Activated CD4-positive, alpha-beta memory T cell treated with anti-CD3 and anti-CD28 coated beads for 36 hours (primary cell): Measurements from ENCODE around the gene NDUFAF3. TPM values are rescaled to one million over a fixed set of nuclear protein-coding genes. Genes with fewer than 3 reads are reported as not detected.
"Not testable (repeated sequence)": the region's sequence is repeated elsewhere in the genome, so short reads cannot be mapped to it uniquely, and the experiment has no call there.

ENCODE experiments used
- CTCF ChIA-PET: fragments of 350-600 bp; sonication (Branson Sonifier 250); formaldehyde crosslinking; loops from one replicate; lab custom pipeline; 2021; ENCODE audit warnings: antibody characterized with exemption, inconsistent platforms; lab: Charles Lee
- POLR2A ChIA-PET: fragments of 350-600 bp; sonication (Branson Sonifier 250); formaldehyde crosslinking; loops from one replicate; lab custom pipeline; 2021; ENCODE audit warnings: antibody characterized with exemption; lab: Charles Lee
- DNase-seq: peaks from one replicate; pipeline ENCODE4 v3.0.0-alpha.2; 2020
- H3K27ac Mint-ChIP-seq: one replicate; pipeline ENCODE4 v1.8.0; 2021; ENCODE audit warnings: mixed read lengths
- H3K27me3 Mint-ChIP-seq: one replicate; pipeline ENCODE4 v1.8.0; 2021; ENCODE audit warnings: mixed read lengths
- H3K36me3 Mint-ChIP-seq: one replicate; pipeline ENCODE4 v1.8.0; 2021; ENCODE audit warnings: mixed read lengths
- H3K4me1 Mint-ChIP-seq: one replicate; pipeline ENCODE4 v1.8.0; 2021; ENCODE audit warnings: low read depth, mixed read lengths
- H3K4me3 Mint-ChIP-seq: one replicate; pipeline ENCODE4 v1.8.0; 2021; ENCODE audit warnings: mild to moderate bottlenecking, mixed read lengths
- H3K9me3 Mint-ChIP-seq: one replicate; pipeline ENCODE4 v1.8.0; 2021; ENCODE audit warnings: mixed read lengths
- intact Hi-C: fragments of 100-400 bp; cut with micrococcal nuclease; formaldehyde crosslinking; loops from one replicate; pipeline ENCODE4 v1.15.1; 2023
- total RNA-seq, 2 experiments: library from RNA; stranded (reverse); gene quantifications; one replicate each; pipeline ENCODE4 v1.2.3, GENCODE V29; 2021

The NDUFAF3 gene
- total RNA-seq, 2 experiments from 2014 or later: 101 to 106 TPM

DNA sequence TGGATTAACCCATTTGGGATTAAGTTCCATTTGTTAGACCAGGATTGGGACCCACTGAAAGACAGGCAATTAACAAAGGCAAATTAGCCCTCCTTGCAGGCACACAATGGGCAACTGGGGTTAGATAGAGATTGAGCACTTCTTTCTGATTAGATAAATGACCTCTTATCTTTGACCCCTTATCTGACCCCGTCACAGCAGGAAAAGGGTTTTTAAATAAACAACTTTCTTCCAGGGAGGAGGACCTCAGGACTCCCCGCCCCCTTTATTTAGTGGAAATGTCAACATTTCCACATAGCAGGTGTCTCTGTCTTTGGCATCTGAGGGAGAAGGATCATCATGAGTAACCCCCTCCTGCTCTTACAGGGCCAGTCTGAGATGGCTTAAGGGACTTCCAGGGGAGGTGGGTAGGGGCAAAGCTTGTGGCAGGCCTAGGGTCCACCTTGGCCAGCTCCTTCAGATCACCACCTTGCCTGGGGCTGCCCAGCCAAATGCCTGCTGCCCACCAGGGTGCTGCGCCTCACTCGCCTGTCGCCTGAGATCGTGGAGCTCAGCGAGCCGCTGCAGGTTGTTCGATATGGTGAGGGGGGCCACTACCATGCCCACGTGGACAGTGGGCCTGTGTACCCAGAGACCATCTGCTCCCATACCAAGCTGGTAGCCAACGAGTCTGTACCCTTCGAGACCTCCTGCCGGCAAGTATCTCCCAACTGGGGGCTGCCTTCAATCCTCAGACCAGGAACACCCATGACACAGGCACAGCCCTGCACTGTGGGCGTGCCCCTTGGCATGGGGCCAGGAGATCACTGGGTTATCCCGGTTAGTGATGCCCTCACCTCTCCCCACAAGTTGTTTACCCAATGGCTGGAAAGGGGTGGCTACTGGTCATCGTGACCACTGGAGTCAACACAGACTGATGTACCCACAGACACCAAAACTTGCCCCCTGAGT lies 17.3 kb upstream of the NDUFAF3 start:
- Mint-ChIP-seq H3K4me3 (no peak overlapping the region), H3K27ac (no peak overlapping the region), H3K27me3 (no peaks in the 10 kb centered on the region), H3K36me3 (peaks cover 13% of the 10 kb centered on the region), H3K9me3 (no peaks in the 10 kb centered on the region), H3K4me1 (peaks cover 21% of the 10 kb centered on the region)
- no peak for DNase-seq
- intact Hi-C loops: loop anchor here (5.0 kb wide), 1 partner anchor 87 kb away; the partner anchor contains the start of gene ARIH2
- CTCF ChIA-PET: interaction anchor here (0.6 kb wide), 1 partner anchor 81 kb away, joined by 3 read pairs; no protein-coding TSS in a partner anchor
- POLR2A ChIA-PET: no interaction called here

DNA sequence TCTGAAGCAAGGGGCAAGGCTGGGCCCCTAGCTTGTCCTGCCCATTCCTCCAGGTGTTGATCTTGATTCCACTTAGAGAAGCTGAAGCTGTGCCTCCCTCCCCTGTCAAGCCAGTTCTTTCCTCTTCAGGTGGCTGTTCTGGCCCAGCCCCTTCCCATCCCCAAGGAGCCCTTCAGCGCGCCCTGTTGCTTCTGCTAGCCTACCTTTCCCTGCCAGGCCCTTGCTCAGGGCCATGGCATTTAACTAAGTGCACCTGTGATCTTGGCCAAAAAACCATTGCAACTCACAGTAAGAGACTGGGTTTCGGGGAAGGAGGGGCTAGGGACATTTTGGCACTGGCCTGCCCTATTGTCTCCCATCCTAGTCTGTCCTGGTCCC lies 16.6 kb upstream of the NDUFAF3 start:
- no peak overlapping the region for H3K27ac Mint-ChIP-seq
- no peaks in the 10 kb centered on the region for H3K9me3 Mint-ChIP-seq
- ChIA-PET CTCF (interaction anchor here (0.6 to 4.3 kb wide), 3 partner anchors 14 to 82 kb away, joined by 3 to 65 read pairs (median 3); partner anchors contain the start of gene NDUFAF3), POLR2A (no interaction called here)
- peaks cover 21% of the 10 kb centered on the region for H3K4me1 Mint-ChIP-seq
- no peak for DNase-seq
- intact Hi-C loops: loop anchor here (5.0 kb wide), 1 partner anchor 88 kb away; the partner anchor contains the start of gene ARIH2
- no peaks in the 10 kb centered on the region for H3K27me3 Mint-ChIP-seq
- peaks cover 13% of the 10 kb centered on the region for H3K36me3 Mint-ChIP-seq
- no peak overlapping the region for H3K4me3 Mint-ChIP-seq

DNA sequence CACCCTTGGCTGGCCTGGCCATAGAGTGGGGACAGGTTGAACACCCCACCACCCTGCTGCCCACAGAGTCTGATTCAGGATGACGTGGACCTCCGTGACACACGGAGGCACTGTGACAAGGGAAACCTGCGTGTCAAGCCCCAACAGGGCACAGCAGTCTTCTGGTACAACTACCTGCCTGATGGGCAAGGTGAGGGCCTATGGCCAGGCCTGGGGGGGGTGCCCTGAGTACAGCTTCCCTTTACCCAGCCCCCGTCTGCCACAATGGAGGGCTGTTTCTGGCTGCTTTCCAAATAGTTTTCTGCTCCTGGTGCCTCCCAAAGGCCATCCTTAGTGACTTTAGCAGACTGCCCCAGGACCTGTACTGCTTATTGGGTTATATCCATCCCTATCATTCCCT lies 15.9 kb upstream of the NDUFAF3 start:
- Mint-ChIP-seq H3K4me3 (peak overlapping the region; percentile 95), H3K27ac (no peak overlapping the region), H3K9me3 (no peaks in the 10 kb centered on the region), H3K4me1 (peaks cover 21% of the 10 kb centered on the region), H3K27me3 (no peaks in the 10 kb centered on the region), H3K36me3 (peaks cover 13% of the 10 kb centered on the region)
- ChIA-PET POLR2A (interaction anchor here (2.4 to 7.8 kb wide), 3 partner anchors 14 to 23 kb away, joined by 20 to 135 read pairs (median 46); partner anchors contain the start of genes DALRD3, IMPDH2, NDUFAF3 and P4HTM), CTCF (interaction anchor here (0.7 to 4.7 kb wide), 4 partner anchors 15 to 19 kb away, joined by 3 to 65 read pairs (median 23); partner anchors contain the start of gene NDUFAF3)
- intact Hi-C loops: loop anchor here (2.0 to 5.0 kb wide), 2 partner anchors 89 to 449 kb away; partner anchors contain the start of genes ARIH2 and PFKFB4
- no peak for DNase-seq

DNA sequence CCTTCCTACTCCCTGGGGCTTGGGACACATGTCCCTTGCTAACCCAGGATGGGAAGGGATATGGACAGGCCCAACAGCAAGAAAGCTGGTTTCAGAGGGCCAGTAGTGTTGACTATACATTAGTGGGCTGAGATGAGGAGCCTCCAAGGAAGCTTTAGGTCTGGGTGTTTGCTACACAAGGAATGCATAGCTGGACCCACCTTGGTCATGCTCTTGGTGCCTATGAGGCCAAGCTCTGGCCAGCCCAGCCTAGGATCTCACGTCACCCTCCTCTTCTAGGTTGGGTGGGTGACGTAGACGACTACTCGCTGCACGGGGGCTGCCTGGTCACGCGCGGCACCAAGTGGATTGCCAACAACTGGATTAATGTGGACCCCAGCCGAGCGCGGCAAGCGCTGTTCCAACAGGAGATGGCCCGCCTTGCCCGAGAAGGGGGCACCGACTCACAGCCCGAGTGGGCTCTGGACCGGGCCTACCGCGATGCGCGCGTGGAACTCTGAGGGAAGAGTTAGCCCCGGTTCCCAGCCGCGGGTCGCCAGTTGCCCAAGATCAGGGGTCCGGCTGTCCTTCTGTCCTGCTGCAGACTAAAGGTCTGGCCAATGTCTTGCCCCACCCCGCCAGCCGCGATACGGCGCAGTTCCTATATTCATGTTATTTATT lies 15.4 kb upstream of the NDUFAF3 start:
- DNase-seq: peak; percentile 28
- no peaks in the 10 kb centered on the region for H3K27me3 Mint-ChIP-seq
- intact Hi-C loops: loop anchor here (1.0 to 5.0 kb wide), 5 partner anchors 15 to 450 kb away; partner anchors contain the start of genes ARIH2 and PFKFB4
- POLR2A ChIA-PET: interaction anchor here (0.6 to 7.8 kb wide), 10 partner anchors 11 to 342 kb away, joined by 3 to 135 read pairs (median 10); partner anchors contain the start of genes ARIH2, DALRD3, IMPDH2 and NDUFAF3
- peak overlapping the region; percentile 95 for H3K4me3 Mint-ChIP-seq
- peaks cover 15% of the 10 kb centered on the region for H3K36me3 Mint-ChIP-seq
- peaks cover 21% of the 10 kb centered on the region for H3K4me1 Mint-ChIP-seq
- H3K27ac Mint-ChIP-seq: peak overlapping the region; percentile 98
- no peaks in the 10 kb centered on the region for H3K9me3 Mint-ChIP-seq
- CTCF ChIA-PET: interaction anchor here (0.6 to 4.7 kb wide), 17 partner anchors 10 to 1144 kb away, joined by 3 to 65 read pairs (median 4); partner anchors contain the start of genes DALRD3, NDUFAF3, P4HTM and QRICH1

DNA sequence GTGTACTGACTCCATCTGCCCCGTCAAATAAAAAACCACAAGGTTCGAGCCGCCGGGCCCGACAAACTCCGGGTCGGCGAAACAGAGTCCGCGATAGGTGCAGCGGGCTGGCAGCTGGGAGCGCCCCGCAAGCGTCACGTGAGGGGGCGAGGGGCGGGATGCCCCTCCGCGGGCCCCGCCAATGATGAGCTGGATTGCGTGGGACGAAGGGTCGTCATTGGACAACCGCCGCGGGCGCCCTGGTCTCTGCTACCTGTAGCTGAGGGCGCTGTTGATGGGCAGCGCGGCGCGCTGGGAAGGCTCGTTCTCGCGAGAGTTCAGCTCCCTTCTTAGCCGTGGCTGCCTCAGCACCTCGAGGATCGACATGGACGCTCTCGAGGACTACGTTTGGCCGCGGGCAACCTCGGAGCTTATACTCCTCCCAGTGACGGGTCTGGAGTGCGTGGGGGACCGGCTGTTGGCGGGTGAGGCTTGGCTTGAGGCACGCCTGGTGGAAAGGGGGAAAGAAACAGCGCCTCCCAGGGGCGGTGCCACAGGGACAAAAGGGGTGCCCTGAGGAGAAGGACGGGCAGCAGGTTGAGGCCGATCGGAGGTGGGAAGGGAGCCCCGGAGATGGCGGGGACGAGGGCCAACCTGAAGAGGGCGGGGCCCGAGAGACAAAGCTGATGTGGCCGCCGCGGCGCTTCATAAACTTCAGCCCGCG lies 14.7 kb upstream of the NDUFAF3 start, which contains the start of gene WDR6:
Gene WDR6, plus strand, starts transcription at position 324 of the 703 bp plus-strand sequence. Its CDS starts 41 bp downstream, at position 365.
- CTCF ChIA-PET: interaction anchor here (0.6 to 4.7 kb wide), 18 partner anchors 10 to 1145 kb away, joined by 3 to 65 read pairs (median 4); partner anchors contain the start of genes DALRD3, NDUFAF3, P4HTM and QRICH1
- Mint-ChIP-seq H3K9me3 (no peaks in the 10 kb centered on the region), H3K36me3 (peaks cover 21% of the 10 kb centered on the region), H3K27me3 (no peaks in the 10 kb centered on the region), H3K4me1 (peaks cover 21% of the 10 kb centered on the region), H3K27ac (peak within 1 kb of the TSS; percentile 98), H3K4me3 (peak within 1 kb of the TSS; percentile 95)
- DNase-seq: peak; percentile 99
- POLR2A ChIA-PET: interaction anchor here (0.5 to 7.8 kb wide), 13 partner anchors 12 to 462 kb away, joined by 3 to 135 read pairs (median 4); partner anchors contain the start of genes ARIH2, DALRD3, IMPDH2 and NDUFAF3
- intact Hi-C loops: loop anchor here (1.0 to 5.0 kb wide), 5 partner anchors 14 to 450 kb away; partner anchors contain the start of genes ARIH2 and PFKFB4

- DNase-seq: peak; percentile 92
- Mint-ChIP-seq H3K27me3 (no peaks in the 10 kb centered on the region), H3K4me1 (peaks cover 21% of the 10 kb centered on the region), H3K4me3 (peak overlapping the region; percentile 95), H3K27ac (peak overlapping the region; percentile 98), H3K9me3 (no peaks in the 10 kb centered on the region), H3K36me3 (peaks cover 22% of the 10 kb centered on the region)
- ChIA-PET CTCF (interaction anchor here (0.6 to 4.7 kb wide), 12 partner anchors 9 to 398 kb away, joined by 3 to 65 read pairs (median 11); partner anchors contain the start of genes DALRD3, NDUFAF3, P4HTM and QRICH1), POLR2A (interaction anchor here (1.0 to 7.8 kb wide), 9 partner anchors 12 to 404 kb away, joined by 3 to 135 read pairs (median 13); partner anchors contain the start of genes ARIH2, DALRD3, IMPDH2 and NDUFAF3)
- intact Hi-C loops: loop anchor here (1.0 to 5.0 kb wide), 5 partner anchors 13 to 451 kb away; partner anchors contain the start of genes ARIH2 and PFKFB4
Measured at GRCh38 chr3:49007771-49008528, 14.0 kb upstream of the NDUFAF3 start.

DNA sequence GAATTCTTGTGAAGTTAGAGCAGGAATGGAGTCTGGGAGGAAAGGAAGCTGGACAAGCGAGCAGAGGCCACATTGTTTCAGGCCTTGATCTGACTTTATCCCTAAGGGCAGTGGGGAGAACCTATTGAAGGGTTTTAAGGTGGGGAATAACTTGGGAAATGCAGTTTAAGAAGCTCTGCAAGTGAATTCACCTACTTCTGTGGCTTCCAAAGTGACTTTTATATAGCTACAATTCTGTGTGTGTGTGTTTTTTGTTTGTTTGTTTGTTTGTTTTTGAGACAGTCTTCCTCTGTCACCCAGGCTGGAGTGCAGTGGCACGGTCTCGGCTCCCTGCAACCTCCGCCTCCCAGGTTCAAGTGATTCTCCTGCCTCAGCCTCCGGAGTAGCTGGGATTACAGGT lies 13.3 kb upstream of the NDUFAF3 start:
- peaks cover 24% of the 10 kb centered on the region for H3K4me1 Mint-ChIP-seq
- ChIA-PET POLR2A (interaction anchor here (2.7 to 7.8 kb wide), 2 partner anchors 11 to 18 kb away, joined by 46 to 135 read pairs; partner anchors contain the start of genes DALRD3, NDUFAF3 and P4HTM), CTCF (interaction anchor here (0.6 to 4.7 kb wide), 7 partner anchors 8 to 397 kb away, joined by 3 to 65 read pairs (median 19); partner anchors contain the start of genes DALRD3, IMPDH2, NDUFAF3 and P4HTM)
- H3K36me3 Mint-ChIP-seq: peaks cover 22% of the 10 kb centered on the region
- not testable (repeated sequence) for H3K27me3 Mint-ChIP-seq, DNase-seq, H3K9me3 Mint-ChIP-seq
- H3K27ac Mint-ChIP-seq: peak overlapping the region; percentile 98
- intact Hi-C loops: loop anchor here (5.0 kb wide), 1 partner anchor 91 kb away; the partner anchor contains the start of gene ARIH2
- H3K4me3 Mint-ChIP-seq: peak overlapping the region; percentile 95

DNA sequence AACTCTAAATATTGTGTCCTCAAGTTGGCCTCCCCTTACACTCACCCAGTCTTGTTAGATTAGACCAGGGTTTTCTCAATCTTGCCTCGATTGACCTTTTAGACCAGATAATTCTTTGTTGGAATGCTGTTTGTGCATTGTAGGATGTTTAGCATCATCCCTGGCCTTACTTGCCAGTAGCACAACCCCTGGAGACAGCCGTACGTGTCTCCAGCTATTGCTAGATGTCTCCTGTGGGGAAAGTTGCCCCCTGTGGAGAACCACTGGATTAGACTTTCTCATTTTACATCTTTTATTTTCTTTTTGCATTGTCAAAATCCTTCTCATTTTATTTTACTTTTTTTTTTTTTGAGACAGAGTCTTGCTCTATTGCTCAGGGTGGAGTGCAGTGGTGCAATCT lies 12.5 kb upstream of the NDUFAF3 start:
- Mint-ChIP-seq H3K4me1 (peaks cover 24% of the 10 kb centered on the region), H3K4me3 (peak overlapping the region; percentile 37), H3K27ac (peak overlapping the region; percentile 57), H3K9me3 (no peaks in the 10 kb centered on the region), H3K27me3 (no peaks in the 10 kb centered on the region), H3K36me3 (peaks cover 22% of the 10 kb centered on the region)
- ChIA-PET POLR2A (interaction anchor here (7.8 kb wide), 1 partner anchor 11 kb away, joined by 135 read pairs; the partner anchor contains the start of genes DALRD3 and NDUFAF3), CTCF (interaction anchor here (1.0 to 4.7 kb wide), 5 partner anchors 8 to 84 kb away, joined by 3 to 65 read pairs (median 24); partner anchors contain the start of genes DALRD3, IMPDH2, NDUFAF3 and QRICH1)
- intact Hi-C loops: loop anchor here (5.0 kb wide), 1 partner anchor 92 kb away; the partner anchor contains the start of gene ARIH2
- DNase-seq: no peak

GRCh38 chr3:49012441-49013017 lies 9.4 kb upstream of the NDUFAF3 start:
- Mint-ChIP-seq H3K9me3 (no peaks in the 10 kb centered on the region), H3K36me3 (peaks cover 32% of the 10 kb centered on the region), H3K4me1 (peaks cover 29% of the 10 kb centered on the region), H3K27ac (no peak overlapping the region), H3K27me3 (no peaks in the 10 kb centered on the region), H3K4me3 (no peak overlapping the region)
- intact Hi-C loops: no loop called here
- DNase-seq: no peak
- ChIA-PET CTCF (interaction anchor here (1.4 to 3.4 kb wide), 4 partner anchors 9 to 25 kb away, joined by 4 to 22 read pairs (median 8); partner anchors contain the start of gene NDUFAF3), POLR2A (interaction anchor here (0.6 to 7.8 kb wide), 3 partner anchors 7 to 120 kb away, joined by 3 to 135 read pairs (median 5); partner anchors contain the start of genes DALRD3 and NDUFAF3)
